ENCODE results near the gene CDK1.
A peak's percentile ranks its signal among the peaks of the same experiment; 100 is the strongest.

The CDK1 gene

GRCh38 chr10:60778971-60779796, 906 bp downstream of the CDK1 start:
- no peak for DNase-seq

- no peak for DNase-seq
Measured at GRCh38 chr10:60781661-60782060, 3.4 kb downstream of the CDK1 start.

- DNase-seq = no peak
Measured at GRCh38 chr10:60784641-60785040, 6.4 kb downstream of the CDK1 start.

- no peak for DNase-seq
Measured at GRCh38 chr10:60788544-60788943, 10.3 kb downstream of the CDK1 start.

- no peak for DNase-seq
Measured at GRCh38 chr10:60789340-60789739, 11.1 kb downstream of the CDK1 start.

GRCh38 chr10:60794953-60795352, 16.7 kb downstream of the CDK1 start:
- no peak for DNase-seq

GRCh38 chr10:60795465-60796202, 17.4 kb downstream of the CDK1 start:
- DNase-seq = no peak

GRCh38 chr10:60796481-60796880, 18.2 kb downstream of the CDK1 start:
- no peak for DNase-seq

- DNase-seq = no peak
Measured at GRCh38 chr10:60797200-60797599, 18.9 kb downstream of the CDK1 start.

GRCh38 chr10:60798031-60798430, 19.8 kb downstream of the CDK1 start:
- DNase-seq = peak; percentile 35

GRCh38 chr10:60798870-60799269, 20.6 kb downstream of the CDK1 start:
- DNase-seq = no peak

- no peak for DNase-seq
Measured at GRCh38 chr10:60799971-60800650, 21.8 kb downstream of the CDK1 start.

GRCh38 chr10:60800918-60801317, 22.6 kb downstream of the CDK1 start:
- DNase-seq = no peak

GRCh38 chr10:60801522-60801921, 23.2 kb downstream of the CDK1 start:
- no peak for DNase-seq

GRCh38 chr10:60803433-60803832, 25.2 kb downstream of the CDK1 start:
- no peak for DNase-seq

GRCh38 chr10:60803865-60804264, 25.6 kb downstream of the CDK1 start:
- DNase-seq = no peak

- DNase-seq = no peak
Measured at GRCh38 chr10:60806921-60807320, 28.6 kb downstream of the CDK1 start.

GRCh38 chr10:60807499-60807898, 29.2 kb downstream of the CDK1 start:
- DNase-seq = no peak

GRCh38 chr10:60808036-60808435, 29.8 kb downstream of the CDK1 start:
- DNase-seq = no peak

GRCh38 chr10:60809157-60809556, 30.9 kb downstream of the CDK1 start:
- DNase-seq = peak; percentile 55

- DNase-seq = no peak
Measured at GRCh38 chr10:60810437-60811182, 32.3 kb downstream of the CDK1 start.

GRCh38 chr10:60816628-60817397, 38.5 kb downstream of the CDK1 start:
- DNase-seq = peak; percentile 83

Measured in EL (cell line).